ENCODE measurements around the gene CORO1C. TPM values are rescaled to one million over a fixed set of nuclear protein-coding genes. Genes with fewer than 3 reads are reported as not detected.

CORO1C gene
- total and polyA plus RNA-seq, 4 donors: 23.2 to 58.6 (median 41.9) TPM

GRCh38 chr12:108732489-108733229, 1.3 kb upstream of the CORO1C start:
- Histone ChIP-seq H3K27ac (ENCODE audit: low read depth in 1 of 2, low read length in 2 of 2) (peak overlapping the region; percentile 98 to 99), H3K4me1 (ENCODE audit: control insufficient read depth in 4 of 4, insufficient read depth in 4 of 4, low read length in 3 of 4) (peaks cover 0 to 28% (median 12%) of the 10 kb centered on the region in 4 donors), H3K27me3 (ENCODE audit: control insufficient read depth in 4 of 4, insufficient read depth in 4 of 4, low read length in 3 of 4) (no peaks in the 10 kb centered on the region), H3K9ac (ENCODE audit: low read depth in 1 of 2, low read length in 2 of 2) (peak overlapping the region; percentile 24 to 38), H3K9me3 (ENCODE audit: control insufficient read depth in 4 of 4, low read length in 3 of 4) (no peaks in the 10 kb centered on the region), H3K4me3 (ENCODE audit: low read depth in 1 of 3, low read length in 3 of 3) (peak overlapping the region in 1 of 3 donors; percentile 70), H3K36me3 (ENCODE audit: control insufficient read depth in 4 of 4, insufficient read depth in 3 of 4, low read depth in 1 of 4, low read length in 3 of 4) (no peaks in the 10 kb centered on the region)
- 80% methylated on average over 13 of the region's 13 CpGs for WGBS
- TF ChIP-seq RAD21 (IDR thresholded peaks at IDR 0.05) (no peak), HNF4G (IDR thresholded peaks at IDR 0.05) (peak; percentile 3)
- DNase-seq (ENCODE audit: low spot score): no peak

DNA sequence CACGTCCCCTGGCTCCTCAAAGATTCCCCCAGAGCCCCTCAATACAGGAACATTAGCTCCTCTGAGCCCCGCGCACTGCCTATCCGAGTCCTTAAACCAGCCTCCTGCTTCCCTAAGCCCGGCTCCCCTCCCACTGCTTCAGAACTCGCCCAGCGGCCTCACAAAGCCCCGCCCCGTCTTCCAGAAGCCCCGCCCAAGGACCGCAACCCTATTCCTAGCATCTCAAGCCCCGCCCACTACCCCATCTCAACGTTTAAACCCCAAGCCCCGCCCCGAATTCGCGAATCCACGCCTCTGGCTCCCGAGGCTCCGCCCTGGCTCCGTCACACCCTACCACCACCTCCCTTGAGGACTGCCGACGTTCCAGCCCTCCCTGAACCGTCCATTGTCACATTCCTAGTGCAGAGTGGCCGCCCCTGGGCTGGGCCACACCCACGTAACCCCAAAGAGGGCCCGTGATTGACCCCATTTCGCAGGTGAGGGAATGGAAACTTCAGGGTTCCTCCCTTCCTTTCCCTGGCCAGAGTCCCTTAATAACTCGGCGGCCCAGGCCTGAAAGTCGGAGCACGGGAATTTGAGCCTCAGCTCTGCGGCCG, 646 bp upstream of the CORO1C start:
- no peaks in the 10 kb centered on the region for H3K9me3 ChIP-seq (ENCODE audit: control insufficient read depth in 4 of 4, low read length in 3 of 4)
- peaks cover 0 to 28% (median 12%) of the 10 kb centered on the region in 4 donors for H3K4me1 ChIP-seq (ENCODE audit: control insufficient read depth in 4 of 4, insufficient read depth in 4 of 4, low read length in 3 of 4)
- peak overlapping the region; percentile 60 to 86 (median 70) for H3K4me3 ChIP-seq (ENCODE audit: low read depth in 1 of 3, low read length in 3 of 3)
- TF ChIP-seq RAD21 (IDR thresholded peaks at IDR 0.05): peak in 1 of 2 donors; percentile 45
- peak; percentile 64 to 88 for TF ChIP-seq EGR1 (IDR thresholded peaks at IDR 0.05; ENCODE audit: low read depth in 2 of 2)
- TF ChIP-seq FOXA2 (IDR thresholded peaks at IDR 0.05): no peak
- TF ChIP-seq SP1 (IDR thresholded peaks at IDR 0.05): peak; percentile 89
- peak; percentile 72 for TF ChIP-seq MAX (IDR thresholded peaks at IDR 0.05)
- TF ChIP-seq NR2F2 (IDR thresholded peaks at IDR 0.05): peak; percentile 46
- peak; percentile 17 to 70 for TF ChIP-seq HNF4A (conservative IDR thresholded peaks at IDR 0.05)
- TF ChIP-seq JUND (IDR thresholded peaks at IDR 0.05): peak; percentile 48 to 92
- TF ChIP-seq, protein P1, sequence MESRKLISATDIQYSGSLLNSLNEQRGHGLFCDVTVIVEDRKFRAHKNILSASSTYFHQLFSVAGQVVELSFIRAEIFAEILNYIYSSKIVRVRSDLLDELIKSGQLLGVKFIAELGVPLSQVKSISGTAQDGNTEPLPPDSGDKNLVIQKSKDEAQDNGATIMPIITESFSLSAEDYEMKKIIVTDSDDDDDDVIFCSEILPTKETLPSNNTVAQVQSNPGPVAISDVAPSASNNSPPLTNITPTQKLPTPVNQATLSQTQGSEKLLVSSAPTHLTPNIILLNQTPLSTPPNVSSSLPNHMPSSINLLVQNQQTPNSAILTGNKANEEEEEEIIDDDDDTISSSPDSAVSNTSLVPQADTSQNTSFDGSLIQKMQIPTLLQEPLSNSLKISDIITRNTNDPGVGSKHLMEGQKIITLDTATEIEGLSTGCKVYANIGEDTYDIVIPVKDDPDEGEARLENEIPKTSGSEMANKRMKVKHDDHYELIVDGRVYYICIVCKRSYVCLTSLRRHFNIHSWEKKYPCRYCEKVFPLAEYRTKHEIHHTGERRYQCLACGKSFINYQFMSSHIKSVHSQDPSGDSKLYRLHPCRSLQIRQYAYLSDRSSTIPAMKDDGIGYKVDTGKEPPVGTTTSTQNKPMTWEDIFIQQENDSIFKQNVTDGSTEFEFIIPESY (IDR thresholded peaks at IDR 0.05): no peak
- no peak for TF ChIP-seq CTCF (IDR thresholded peaks at IDR 0.05; ENCODE audit: low read depth, low read length, missing input control)
- peak; percentile 29 for TF ChIP-seq HNF4G (IDR thresholded peaks at IDR 0.05)
- peak; percentile 75 to 96 for TF ChIP-seq RXRA (IDR thresholded peaks at IDR 0.05)
- no peak for TF ChIP-seq GABPA (IDR thresholded peaks at IDR 0.05 in 1 of 2, conservative IDR thresholded peaks at IDR 0.05 in 1 of 2)
- TF ChIP-seq ATF3 (IDR thresholded peaks at IDR 0.05): no peak
- TF ChIP-seq FOXA1 (IDR thresholded peaks at IDR 0.05): no peak
- TF ChIP-seq, protein P2, sequence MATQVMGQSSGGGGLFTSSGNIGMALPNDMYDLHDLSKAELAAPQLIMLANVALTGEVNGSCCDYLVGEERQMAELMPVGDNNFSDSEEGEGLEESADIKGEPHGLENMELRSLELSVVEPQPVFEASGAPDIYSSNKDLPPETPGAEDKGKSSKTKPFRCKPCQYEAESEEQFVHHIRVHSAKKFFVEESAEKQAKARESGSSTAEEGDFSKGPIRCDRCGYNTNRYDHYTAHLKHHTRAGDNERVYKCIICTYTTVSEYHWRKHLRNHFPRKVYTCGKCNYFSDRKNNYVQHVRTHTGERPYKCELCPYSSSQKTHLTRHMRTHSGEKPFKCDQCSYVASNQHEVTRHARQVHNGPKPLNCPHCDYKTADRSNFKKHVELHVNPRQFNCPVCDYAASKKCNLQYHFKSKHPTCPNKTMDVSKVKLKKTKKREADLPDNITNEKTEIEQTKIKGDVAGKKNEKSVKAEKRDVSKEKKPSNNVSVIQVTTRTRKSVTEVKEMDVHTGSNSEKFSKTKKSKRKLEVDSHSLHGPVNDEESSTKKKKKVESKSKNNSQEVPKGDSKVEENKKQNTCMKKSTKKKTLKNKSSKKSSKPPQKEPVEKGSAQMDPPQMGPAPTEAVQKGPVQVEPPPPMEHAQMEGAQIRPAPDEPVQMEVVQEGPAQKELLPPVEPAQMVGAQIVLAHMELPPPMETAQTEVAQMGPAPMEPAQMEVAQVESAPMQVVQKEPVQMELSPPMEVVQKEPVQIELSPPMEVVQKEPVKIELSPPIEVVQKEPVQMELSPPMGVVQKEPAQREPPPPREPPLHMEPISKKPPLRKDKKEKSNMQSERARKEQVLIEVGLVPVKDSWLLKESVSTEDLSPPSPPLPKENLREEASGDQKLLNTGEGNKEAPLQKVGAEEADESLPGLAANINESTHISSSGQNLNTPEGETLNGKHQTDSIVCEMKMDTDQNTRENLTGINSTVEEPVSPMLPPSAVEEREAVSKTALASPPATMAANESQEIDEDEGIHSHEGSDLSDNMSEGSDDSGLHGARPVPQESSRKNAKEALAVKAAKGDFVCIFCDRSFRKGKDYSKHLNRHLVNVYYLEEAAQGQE (IDR thresholded peaks at IDR 0.05): peak; percentile 77
- peak; percentile 90 for TF ChIP-seq YY1 (IDR thresholded peaks at IDR 0.05)
- no peak for TF ChIP-seq TAF1 (conservative IDR thresholded peaks at IDR 0.05)
- no peaks in the 10 kb centered on the region for H3K27me3 ChIP-seq (ENCODE audit: control insufficient read depth in 4 of 4, insufficient read depth in 4 of 4, low read length in 3 of 4)
- DNase-seq (ENCODE audit: low spot score): peak; percentile 100
- no peaks in the 10 kb centered on the region for H3K36me3 ChIP-seq (ENCODE audit: control insufficient read depth in 4 of 4, insufficient read depth in 3 of 4, low read depth in 1 of 4, low read length in 3 of 4)
- H3K9ac ChIP-seq (ENCODE audit: low read depth in 1 of 2, low read length in 2 of 2): peak overlapping the region; percentile 51 to 73
- 3% methylated on average over 34 of the region's 34 CpGs for WGBS
- H3K27ac ChIP-seq (ENCODE audit: low read depth in 1 of 2, low read length in 2 of 2): peak overlapping the region; percentile 98 to 99

Data from liver (tissue), 9 donors.